Activated CD4-positive, alpha-beta T cell treated with anti-CD3 and anti-CD28 coated beads for 48 hours (primary cell): Measurements from ENCODE around the gene ATG3.
"Not testable (repeated sequence)": the region's sequence is repeated elsewhere in the genome, so short reads cannot be mapped to it uniquely, and the experiment has no call there.

Experiments used
- DNase-seq: peaks from one replicate; pipeline ENCODE4 v3.0.0-alpha.2; 2020

The ATG3 gene

GRCh38 chr3:112560721-112561483, 860 bp downstream of the ATG3 start:
- peak; percentile 88 for DNase-seq

GRCh38 chr3:112560307-112560706, 1.5 kb downstream of the ATG3 start:
- no peak for DNase-seq

DNA sequence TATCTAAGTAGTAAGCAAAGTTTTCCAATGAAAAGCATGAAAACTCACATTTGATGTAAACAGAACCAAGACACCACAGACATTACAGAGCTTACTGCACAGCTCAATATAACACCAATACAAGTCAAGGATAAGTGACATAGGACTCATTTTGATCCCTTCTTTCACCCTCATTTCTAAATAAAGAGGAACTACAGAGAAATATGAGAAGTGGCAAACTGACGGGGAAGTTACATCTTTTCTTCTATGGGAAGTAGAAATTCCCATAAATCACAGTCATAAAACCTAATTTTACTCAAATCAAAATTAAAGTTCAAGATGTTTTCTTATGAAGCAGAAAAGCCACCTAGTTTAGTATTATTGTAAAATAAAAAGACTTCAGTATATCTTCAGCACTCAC, 3.8 kb downstream of the ATG3 start:
- no peak for DNase-seq

DNA sequence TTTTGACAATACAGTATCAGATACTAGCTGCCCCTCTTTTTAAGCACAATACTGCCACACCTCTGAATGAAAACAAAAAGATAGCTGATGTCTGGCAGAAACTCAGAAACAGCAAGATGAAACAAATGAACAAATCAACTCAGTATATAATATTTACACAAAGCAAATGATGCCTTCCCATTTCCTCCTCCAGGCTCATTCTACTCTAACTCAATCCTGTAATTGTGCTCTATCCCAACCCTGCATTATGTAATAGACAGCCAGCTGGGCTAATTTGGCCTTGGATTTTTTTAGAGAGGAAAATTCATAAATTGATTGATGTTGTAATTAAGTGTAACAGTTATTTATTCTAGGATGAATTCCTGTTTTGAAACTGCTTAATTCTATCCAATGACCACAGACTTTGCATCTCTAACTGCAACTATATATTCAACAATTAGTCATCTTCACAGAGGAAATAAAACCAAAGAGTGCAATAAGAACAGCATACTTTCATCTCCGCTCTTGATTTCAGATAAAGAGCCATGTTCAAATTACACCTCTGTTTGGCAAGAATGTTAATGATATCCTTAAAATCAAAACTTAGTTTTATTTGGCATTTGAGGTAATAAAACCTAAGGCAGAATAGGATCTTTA, 6.1 kb downstream of the ATG3 start:
- no peak for DNase-seq

DNA sequence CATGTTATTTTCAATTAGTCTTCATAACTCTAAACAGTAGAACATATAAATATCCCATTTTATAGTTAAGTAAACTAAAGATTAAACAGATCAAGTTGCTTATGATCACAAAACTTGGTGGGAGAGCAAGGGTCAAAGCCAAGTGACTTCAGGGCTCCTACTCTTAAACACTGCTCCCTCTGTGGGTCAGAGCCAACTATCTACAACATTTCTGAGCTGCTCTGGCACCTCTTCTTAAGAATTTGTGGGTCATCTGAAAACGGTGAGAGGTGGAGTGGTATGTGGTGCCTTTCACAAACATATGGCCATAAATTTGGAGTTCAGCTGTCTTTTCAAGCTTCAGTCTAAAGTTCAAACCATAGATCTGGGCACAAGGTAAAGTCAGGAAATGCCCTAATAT, 10.9 kb downstream of the ATG3 start:
- DNase-seq = no peak

DNA sequence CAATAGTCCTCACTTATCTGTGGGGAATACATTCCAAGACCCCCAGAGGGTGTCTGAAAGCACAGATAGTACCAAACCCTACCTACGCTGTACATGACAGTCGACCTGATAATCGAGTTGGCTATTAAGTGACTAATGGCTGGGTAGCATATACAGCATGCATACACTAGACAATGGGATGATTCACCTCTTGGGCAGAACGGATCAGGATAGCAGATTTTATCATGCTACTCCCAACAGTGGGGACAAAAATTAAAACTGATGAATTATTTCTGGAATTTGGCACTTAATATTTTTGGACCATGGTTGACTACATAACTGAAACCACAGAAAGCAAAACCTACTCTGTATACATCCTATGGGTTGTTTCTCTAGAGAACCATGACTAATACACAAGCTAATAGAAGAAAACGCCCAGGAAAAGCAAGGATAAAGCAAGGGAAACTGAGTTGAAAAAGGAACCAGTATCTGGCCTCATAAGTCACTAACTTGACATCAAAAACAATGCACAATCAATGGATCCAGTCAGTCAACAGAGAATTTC, 15.5 kb downstream of the ATG3 start:
- no peak for DNase-seq

- no peak for DNase-seq
Observed at GRCh38 chr3:112539825-112540650, 21.7 kb downstream of the ATG3 start.

DNA sequence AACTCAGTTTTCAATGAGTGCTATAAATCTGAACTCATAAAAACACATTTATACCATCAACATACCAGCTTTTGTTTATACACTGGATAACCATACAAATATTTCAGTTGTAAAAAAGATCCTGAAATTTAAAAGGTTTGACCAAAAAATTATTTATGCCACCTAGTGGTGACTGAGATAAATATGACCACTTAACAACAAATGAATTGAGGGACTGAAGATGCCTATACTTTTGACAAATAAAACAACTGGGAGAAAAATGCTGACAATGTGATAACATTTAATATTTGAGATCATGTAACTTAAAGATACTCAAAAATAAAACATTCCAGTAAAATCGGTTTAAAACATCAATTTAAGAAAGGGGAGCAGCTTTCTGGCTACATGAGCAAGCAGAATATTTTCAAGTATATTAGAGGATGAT, 30.4 kb downstream of the ATG3 start:
- no peak for DNase-seq

GRCh38 chr3:112530573-112530972, 31.2 kb downstream of the ATG3 start:
- no peak for DNase-seq

GRCh38 chr3:112524127-112524526, 37.6 kb downstream of the ATG3 start:
- DNase-seq = not testable (repeated sequence)

DNA sequence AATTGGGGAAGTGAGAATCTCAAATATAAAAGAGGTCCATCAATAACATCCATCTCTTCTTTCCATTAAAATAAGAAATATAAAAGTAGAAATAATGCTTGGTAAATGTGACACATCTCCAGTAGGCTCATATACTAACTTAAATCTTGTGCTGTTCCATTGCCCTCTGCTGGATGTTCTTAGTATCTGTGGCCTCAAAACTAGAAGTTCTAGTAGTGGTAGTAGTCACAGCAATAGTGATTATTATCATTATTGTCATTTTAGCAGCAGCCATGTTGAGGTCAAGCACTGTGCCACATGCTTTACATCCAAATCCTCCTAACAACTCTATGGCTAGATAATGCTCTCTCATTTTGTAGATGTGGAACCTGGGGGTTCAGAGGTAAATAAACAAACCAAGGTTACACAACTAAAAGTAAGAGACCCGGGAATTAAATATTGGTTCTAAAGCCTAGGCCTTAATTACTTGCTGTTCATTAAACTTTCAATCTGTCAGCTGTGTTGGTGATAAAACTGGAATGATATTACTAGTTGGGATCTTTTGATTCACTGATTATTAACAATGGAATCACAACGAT, 42.2 kb downstream of the ATG3 start:
- no peak for DNase-seq

DNA sequence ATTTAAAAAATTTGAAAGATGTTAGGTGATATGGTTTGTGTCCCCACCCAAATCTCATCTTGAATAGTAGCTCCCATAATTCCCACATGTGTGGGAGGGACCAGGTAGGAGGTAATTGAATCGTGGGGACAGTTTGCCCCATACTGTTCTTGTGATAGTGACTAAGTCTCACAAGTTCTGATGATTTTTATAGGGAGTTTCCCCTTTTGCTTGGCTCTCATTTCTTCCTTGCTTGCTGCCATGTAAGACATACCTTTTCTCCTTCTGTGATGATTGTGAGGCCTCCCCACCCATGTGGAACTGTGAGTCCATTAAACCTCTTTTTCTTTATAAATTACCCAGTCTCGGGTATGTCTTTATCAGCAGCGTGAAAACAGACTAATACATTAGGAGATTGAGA, 42.8 kb downstream of the ATG3 start:
- not testable (repeated sequence) for DNase-seq

DNA sequence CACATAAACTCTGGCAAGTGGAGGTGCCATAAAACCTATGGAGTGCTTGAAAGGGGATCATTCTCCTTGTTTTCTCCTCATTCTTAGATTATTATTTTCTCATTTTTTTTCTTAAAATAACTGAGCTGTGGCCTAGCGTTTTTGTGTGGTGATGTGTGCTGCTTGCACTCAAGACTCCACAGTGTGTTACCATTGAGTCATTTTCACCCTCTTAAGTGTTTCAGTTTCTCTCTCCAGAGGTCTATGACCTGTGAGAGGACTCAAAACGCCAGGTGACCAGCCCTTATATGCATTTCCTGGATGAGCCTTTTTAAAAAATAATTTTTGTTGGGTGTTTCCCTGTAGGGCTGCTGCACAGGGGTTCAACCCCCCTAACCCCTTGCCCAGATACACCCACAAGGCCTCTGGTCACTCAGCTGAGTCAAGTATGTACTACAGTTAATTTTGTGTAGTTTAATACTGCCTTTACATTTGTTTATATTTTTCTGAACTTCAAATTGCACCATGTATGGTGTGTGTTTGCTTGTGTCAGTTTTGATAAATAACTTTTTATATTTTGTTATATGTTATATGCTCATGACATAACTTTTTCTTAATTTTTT, 47.1 kb downstream of the ATG3 start:
- DNase-seq = peak; percentile 40

GRCh38 chr3:112512320-112512719, 49.4 kb downstream of the ATG3 start:
- no peak for DNase-seq

DNA sequence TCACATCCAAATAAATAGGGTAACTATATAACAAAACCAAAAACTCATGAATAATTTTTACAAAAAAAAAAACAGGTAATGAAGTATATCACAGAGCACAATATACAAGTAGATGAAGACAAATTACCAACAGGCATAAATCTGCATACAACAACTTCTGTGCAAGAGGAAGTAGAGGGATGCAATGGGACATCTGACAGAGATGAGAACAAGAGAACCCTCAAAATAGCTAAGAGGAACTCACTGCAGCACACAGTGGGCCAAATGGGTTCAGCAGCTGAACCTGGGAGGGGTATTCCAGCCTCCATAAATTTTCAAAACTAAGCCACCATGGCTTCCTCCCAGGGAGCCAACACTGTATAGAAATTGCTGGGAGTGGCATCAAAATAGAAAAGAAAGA, 52.9 kb downstream of the ATG3 start:
- DNase-seq = no peak

- no peak for DNase-seq
Observed at GRCh38 chr3:112508261-112508660, 53.5 kb downstream of the ATG3 start.

- DNase-seq = no peak
Observed at GRCh38 chr3:112505907-112506306, 55.9 kb downstream of the ATG3 start.

DNA sequence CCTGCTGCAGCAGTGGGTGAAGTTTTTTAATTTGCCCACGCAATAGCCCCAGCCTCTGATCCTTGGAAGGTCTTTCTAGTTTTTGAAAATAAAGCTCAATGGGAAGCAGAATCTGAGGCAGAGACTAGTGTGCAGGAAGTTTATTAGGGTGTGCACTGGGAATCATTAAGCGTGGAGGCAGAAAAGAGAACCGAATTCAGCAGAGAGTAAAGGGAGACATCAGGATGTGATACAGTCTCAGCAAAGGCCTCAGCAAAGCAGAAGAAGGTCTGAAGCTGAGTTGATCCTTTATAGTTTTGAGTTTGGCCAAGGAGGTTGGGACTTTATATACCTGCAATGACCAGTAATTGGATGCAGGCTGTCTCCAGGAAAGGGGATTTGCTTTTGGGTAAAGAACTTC, 57.6 kb downstream of the ATG3 start:
- no peak for DNase-seq

DNA sequence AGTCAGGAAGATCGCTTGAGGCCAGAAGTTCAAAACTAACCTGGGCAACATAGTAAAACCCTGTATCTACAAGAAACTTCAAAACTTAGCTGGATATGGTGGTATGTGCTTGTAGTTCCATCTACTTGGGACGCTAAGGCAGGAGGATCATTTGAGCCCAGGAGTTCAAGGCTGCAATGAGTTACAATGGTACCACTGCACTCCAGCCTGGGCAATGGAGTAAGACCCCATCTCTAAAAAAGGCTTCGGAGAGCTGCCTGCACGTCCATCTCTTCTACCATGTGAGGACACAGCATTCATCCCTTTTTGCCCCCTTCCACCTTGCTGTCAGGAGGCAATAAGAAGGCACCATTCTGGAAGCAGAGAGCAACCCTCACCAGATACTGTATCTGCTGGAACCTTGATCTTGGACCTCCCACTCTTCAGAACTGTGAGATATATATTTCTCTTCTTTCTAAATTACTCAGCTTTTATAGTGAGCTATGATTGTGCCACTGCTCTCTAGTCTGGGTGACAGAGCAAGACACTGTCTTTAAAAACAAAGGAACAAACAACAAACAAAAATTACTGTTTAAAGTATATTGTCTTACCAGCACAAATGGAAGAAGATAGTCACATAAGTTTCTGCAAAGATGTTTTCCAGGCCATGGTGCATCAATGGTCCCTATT, 58.3 kb downstream of the ATG3 start:
- no peak for DNase-seq

- DNase-seq = no peak
Observed at GRCh38 chr3:112500621-112501020, 61.1 kb downstream of the ATG3 start.

GRCh38 chr3:112498914-112499711, 62.6 kb downstream of the ATG3 start, which contains the start of gene BTLA:
TSS of gene BTLA (minus strand) at chr3:112499472. CDS start at chr3:112499358, 114 bp downstream.
- peak; percentile 41 for DNase-seq
